PC-9 (cell line): ENCODE data around the gene CD300A.

Source experiments
- CTCF ChIP-seq: fragments of 200-600 bp; sonication (generic); conservative IDR thresholded peaks from 2 replicates; pipeline ENCODE4 v1.6.1; 2017; ENCODE audit warnings: mixed run types, antibody characterized with exemption, mild to moderate bottlenecking, moderate library complexity
- EZH2 ChIP-seq: fragments of 200-600 bp; sonication (generic); IDR thresholded peaks from 2 replicates; pipeline ENCODE4 v1.8.0; 2017; ENCODE audit warnings: antibody characterized with exemption, low read depth

- TF ChIP-seq EZH2 (no peak), CTCF (peak; percentile 31; the same call in 1 of the 2 replicates)
Observed at GRCh38 chr17:74457820-74458166, 8.6 kb upstream of the CD300A start.
